ENCODE results near the gene ASCL4.

The ASCL4 gene

GRCh38 chr12:107760809-107761501 lies 13.5 kb upstream of the ASCL4 start, which contains the start of gene PRDM4:
TSS of gene PRDM4 (minus strand) at chr12:107761137. CDS start at chr12:107760515, 622 bp downstream.
- H3K27ac ChIP-seq, result peak within 1 kb of the TSS; percentile 77
- ChIA-PET CTCF (interaction anchor here (0.7 kb wide), 1 partner anchor 124 kb away, joined by 3 read pairs; no protein-coding TSS in a partner anchor), POLR2A (ENCODE audit: low non-redundant PET) (no interaction called here)
- peak; percentile 97 for DNase-seq (ENCODE audit: low spot score)
- TF ChIP-seq, protein P1, sequence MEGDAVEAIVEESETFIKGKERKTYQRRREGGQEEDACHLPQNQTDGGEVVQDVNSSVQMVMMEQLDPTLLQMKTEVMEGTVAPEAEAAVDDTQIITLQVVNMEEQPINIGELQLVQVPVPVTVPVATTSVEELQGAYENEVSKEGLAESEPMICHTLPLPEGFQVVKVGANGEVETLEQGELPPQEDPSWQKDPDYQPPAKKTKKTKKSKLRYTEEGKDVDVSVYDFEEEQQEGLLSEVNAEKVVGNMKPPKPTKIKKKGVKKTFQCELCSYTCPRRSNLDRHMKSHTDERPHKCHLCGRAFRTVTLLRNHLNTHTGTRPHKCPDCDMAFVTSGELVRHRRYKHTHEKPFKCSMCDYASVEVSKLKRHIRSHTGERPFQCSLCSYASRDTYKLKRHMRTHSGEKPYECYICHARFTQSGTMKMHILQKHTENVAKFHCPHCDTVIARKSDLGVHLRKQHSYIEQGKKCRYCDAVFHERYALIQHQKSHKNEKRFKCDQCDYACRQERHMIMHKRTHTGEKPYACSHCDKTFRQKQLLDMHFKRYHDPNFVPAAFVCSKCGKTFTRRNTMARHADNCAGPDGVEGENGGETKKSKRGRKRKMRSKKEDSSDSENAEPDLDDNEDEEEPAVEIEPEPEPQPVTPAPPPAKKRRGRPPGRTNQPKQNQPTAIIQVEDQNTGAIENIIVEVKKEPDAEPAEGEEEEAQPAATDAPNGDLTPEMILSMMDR (conservative IDR thresholded peaks at IDR 0.05; ENCODE audit: low read depth), result peak; percentile 46

DNA sequence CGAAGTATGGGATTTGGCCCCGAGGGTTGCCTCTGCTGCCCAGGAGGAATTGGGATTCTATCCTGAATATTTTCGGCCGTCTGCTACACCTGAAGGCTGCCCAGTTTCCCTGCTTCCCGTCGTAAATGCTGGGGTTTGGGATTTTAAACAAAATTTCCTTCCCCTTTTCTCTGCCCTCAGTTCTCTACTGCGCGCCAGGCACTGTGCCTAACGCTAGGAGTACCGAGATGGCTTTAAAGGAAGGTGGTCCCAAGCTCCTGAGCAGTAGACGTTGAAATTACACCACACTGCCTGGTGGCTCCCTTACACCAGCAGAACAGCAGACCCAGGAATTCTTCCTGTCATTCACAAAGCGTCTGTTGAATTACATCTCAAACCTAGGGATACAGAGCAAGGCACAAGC lies 13.0 kb upstream of the ASCL4 start:
- ChIA-PET CTCF (no interaction called here), POLR2A (ENCODE audit: low non-redundant PET) (no interaction called here)
- no peak for DNase-seq (ENCODE audit: low spot score)
- H3K27ac ChIP-seq, result peak overlapping the region; percentile 77
- TF ChIP-seq, protein P1 (conservative IDR thresholded peaks at IDR 0.05; ENCODE audit: low read depth), result no peak

GRCh38 chr12:107762874-107763273 lies 11.6 kb upstream of the ASCL4 start:
- CTCF ChIA-PET, result interaction anchor here (0.6 kb wide), 1 partner anchor 17 kb away, joined by 3 read pairs; no protein-coding TSS in a partner anchor
- POLR2A ChIA-PET (ENCODE audit: low non-redundant PET), result no interaction called here
- DNase-seq (ENCODE audit: low spot score), result no peak
- TF ChIP-seq, protein P1 (conservative IDR thresholded peaks at IDR 0.05; ENCODE audit: low read depth), result no peak
- H3K27ac ChIP-seq, result no peak overlapping the region

DNA sequence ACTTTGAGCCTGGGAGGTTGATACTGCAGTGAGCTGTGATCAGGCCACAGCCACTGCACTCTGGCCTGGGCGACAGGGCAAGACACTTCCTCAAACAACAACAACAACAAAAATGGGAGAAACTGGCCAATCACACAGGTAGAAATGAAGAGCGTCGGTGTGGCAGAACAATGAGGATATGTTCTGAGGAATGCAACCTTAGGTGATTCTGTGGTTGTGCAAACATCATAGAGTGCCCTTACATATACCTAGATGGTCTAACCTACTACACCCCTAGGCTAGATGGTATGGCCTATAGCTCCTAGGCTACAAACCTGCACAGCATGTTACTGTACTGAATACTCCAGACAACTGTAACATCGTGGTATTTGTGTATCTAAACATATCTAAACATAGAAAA lies 9.9 kb upstream of the ASCL4 start:
- TF ChIP-seq, protein P1 (conservative IDR thresholded peaks at IDR 0.05; ENCODE audit: low read depth), result no peak
- ChIA-PET CTCF (no interaction called here), POLR2A (ENCODE audit: low non-redundant PET) (no interaction called here)
- no peak overlapping the region for H3K27ac ChIP-seq
- DNase-seq (ENCODE audit: low spot score), result no peak

DNA sequence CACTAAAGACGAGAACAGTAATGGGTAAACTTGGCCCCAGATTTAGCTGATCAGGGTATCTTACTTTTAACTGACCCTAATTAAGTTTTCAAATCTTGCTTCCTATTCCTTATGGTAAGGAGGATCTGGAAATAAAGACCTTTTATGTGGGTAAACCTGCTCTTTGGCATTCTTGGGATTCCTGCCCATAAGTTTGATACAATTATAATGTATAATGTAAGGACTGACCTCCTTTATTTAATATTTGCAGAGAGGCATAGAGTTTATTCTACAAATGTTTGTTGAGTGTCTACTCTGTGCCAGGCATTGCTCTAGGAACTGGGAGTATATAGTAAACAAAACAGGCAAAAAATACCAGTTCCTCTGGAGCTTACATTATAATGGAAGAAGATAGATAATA lies 9.2 kb upstream of the ASCL4 start:
- H3K27ac ChIP-seq, result no peak overlapping the region
- no peak for DNase-seq (ENCODE audit: low spot score)
- CTCF ChIA-PET, result no interaction called here
- POLR2A ChIA-PET (ENCODE audit: low non-redundant PET), result no interaction called here
- TF ChIP-seq, protein P1 (conservative IDR thresholded peaks at IDR 0.05; ENCODE audit: low read depth), result no peak

GRCh38 chr12:107767466-107767865 lies 7.0 kb upstream of the ASCL4 start:
- DNase-seq (ENCODE audit: low spot score), result no peak
- ChIA-PET POLR2A (ENCODE audit: low non-redundant PET) (no interaction called here), CTCF (no interaction called here)
- H3K27ac ChIP-seq, result no peak overlapping the region
- TF ChIP-seq, protein P1 (conservative IDR thresholded peaks at IDR 0.05; ENCODE audit: low read depth), result no peak

Data from RWPE1 (cell line).